ENCODE results near the gene ROR2. TPM values are rescaled to one million over a fixed set of nuclear protein-coding genes. Genes with fewer than 3 reads are reported as not detected.

The ROR2 gene
- total RNA-seq, 1 donor from 2014 or later, result 14.9 TPM

DNA sequence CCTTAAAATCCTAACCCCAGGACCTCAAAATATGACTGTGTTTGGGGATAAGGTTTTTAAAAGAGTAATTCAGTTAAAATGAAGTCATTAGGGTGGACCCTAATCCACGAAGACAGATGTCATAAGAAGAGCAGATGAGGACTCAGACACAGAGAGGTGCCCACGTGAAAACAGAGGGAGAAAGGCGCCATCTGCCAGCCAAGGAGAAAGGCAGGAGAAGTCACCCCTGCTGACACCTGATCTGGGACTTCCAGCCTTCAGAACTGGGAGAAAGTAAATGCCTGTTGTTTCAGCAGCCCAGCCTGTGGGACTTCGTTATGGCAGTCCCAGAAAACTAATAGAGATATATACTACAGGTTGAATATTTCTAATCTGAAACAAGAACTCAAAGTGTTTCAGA is 67.4 kb downstream of the ROR2 start:
- no peak overlapping the region for H3K4me3 Mint-ChIP-seq
- TF ChIP-seq, protein P1, sequence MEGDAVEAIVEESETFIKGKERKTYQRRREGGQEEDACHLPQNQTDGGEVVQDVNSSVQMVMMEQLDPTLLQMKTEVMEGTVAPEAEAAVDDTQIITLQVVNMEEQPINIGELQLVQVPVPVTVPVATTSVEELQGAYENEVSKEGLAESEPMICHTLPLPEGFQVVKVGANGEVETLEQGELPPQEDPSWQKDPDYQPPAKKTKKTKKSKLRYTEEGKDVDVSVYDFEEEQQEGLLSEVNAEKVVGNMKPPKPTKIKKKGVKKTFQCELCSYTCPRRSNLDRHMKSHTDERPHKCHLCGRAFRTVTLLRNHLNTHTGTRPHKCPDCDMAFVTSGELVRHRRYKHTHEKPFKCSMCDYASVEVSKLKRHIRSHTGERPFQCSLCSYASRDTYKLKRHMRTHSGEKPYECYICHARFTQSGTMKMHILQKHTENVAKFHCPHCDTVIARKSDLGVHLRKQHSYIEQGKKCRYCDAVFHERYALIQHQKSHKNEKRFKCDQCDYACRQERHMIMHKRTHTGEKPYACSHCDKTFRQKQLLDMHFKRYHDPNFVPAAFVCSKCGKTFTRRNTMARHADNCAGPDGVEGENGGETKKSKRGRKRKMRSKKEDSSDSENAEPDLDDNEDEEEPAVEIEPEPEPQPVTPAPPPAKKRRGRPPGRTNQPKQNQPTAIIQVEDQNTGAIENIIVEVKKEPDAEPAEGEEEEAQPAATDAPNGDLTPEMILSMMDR (conservative IDR thresholded peaks at IDR 0.05), result no peak
- peaks cover 16% of the 10 kb centered on the region for H3K36me3 Mint-ChIP-seq (ENCODE audit: low read depth)
- peaks cover 57% of the 10 kb centered on the region for H3K4me1 Mint-ChIP-seq
- no peak for DNase-seq (ENCODE audit: low read depth, low spot score)
- peaks cover 5% of the 10 kb centered on the region for H3K27me3 Mint-ChIP-seq (ENCODE audit: low read depth)
- no peak overlapping the region for H3K27ac Mint-ChIP-seq (ENCODE audit: unreplicated experiment)
- peaks cover 7% of the 10 kb centered on the region for H3K9me3 Mint-ChIP-seq

DNA sequence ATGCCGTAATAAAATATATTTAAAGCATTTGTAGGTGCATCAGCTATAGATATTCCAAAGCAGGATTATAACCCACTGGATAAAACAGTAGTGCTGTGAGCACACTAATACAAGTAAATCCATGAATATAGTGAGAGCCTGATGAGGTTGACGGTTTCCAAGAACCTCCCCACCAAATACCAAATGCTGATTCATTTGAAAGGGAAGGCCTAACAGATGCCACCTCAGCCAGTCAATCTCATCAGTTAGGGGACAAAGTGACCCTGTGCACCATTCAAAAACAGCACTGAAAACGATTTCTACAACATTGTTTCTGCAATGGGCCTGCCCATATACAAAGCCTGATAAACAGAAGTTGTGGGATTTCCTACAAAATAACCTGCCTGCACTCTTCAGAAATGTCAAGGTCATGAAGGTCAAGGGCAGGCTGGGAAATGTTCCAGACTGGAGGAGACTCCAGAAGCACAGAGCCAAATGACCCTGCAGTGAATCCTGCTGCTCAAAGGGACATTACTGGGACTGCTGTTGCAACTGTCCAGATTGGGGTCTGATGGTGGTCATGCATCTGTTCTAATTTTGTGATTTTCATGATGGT is 69.6 kb downstream of the ROR2 start:
- Mint-ChIP-seq H3K27ac (ENCODE audit: unreplicated experiment) (peak overlapping the region; percentile 19), H3K4me3 (no peak overlapping the region), H3K9me3 (peaks cover 9% of the 10 kb centered on the region), H3K27me3 (ENCODE audit: low read depth) (no peaks in the 10 kb centered on the region), H3K4me1 (peaks cover 44% of the 10 kb centered on the region), H3K36me3 (ENCODE audit: low read depth) (peaks cover 16% of the 10 kb centered on the region)
- no peak for DNase-seq (ENCODE audit: low read depth, low spot score)
- TF ChIP-seq, protein P1 (conservative IDR thresholded peaks at IDR 0.05), result no peak

DNA sequence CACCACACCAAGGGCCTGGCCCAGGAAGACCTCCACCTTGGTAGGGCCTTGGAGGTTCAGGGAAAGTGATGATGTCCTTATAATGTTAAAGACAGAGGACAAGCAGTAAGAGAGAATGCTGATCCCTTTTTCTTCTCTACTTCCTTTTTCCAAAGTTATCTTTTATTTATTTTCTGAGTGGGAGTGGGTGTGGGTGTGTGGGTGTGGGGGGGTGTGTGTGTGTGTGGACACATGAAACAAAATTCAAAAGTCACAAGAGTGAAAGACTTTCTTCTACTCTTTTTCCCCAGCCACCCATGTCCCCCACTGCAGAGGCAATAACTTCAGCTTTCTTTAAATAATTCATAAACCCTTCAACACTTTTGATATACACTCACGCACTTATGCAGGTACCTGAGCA is 70.8 kb downstream of the ROR2 start:
- no peaks in the 10 kb centered on the region for H3K27me3 Mint-ChIP-seq (ENCODE audit: low read depth)
- no peak overlapping the region for H3K4me3 Mint-ChIP-seq
- no peak for DNase-seq (ENCODE audit: low read depth, low spot score)
- peak overlapping the region; percentile 62 for H3K27ac Mint-ChIP-seq (ENCODE audit: unreplicated experiment)
- H3K9me3 Mint-ChIP-seq, result peaks cover 9% of the 10 kb centered on the region
- TF ChIP-seq, protein P1 (conservative IDR thresholded peaks at IDR 0.05), result no peak
- H3K4me1 Mint-ChIP-seq, result peaks cover 36% of the 10 kb centered on the region
- peaks cover 16% of the 10 kb centered on the region for H3K36me3 Mint-ChIP-seq (ENCODE audit: low read depth)

DNA sequence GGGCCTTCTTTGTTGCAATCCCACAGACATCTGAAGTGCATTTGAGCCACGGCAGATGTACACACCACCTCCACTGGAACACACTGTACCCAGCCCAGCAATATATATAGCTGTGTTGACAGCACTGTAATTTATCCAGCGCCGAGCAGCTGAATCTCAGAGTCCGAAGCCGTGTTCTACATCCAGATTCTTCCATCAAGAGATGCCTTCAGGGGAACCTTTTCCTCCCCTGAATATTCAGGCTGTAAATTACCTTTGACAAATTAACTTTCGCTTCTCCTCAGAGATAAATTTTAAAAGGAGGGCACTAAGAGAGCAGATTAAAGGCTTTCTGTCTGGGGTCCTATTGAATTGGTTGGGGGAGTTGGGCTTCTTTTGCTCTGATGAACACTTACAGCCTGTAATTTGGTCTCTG is 76.4 kb downstream of the ROR2 start:
- H3K4me1 Mint-ChIP-seq, result peaks cover 17% of the 10 kb centered on the region
- no peaks in the 10 kb centered on the region for H3K27me3 Mint-ChIP-seq (ENCODE audit: low read depth)
- no peak overlapping the region for H3K27ac Mint-ChIP-seq (ENCODE audit: unreplicated experiment)
- no peak for DNase-seq (ENCODE audit: low read depth, low spot score)
- H3K9me3 Mint-ChIP-seq, result peaks cover 2% of the 10 kb centered on the region
- peaks cover 2% of the 10 kb centered on the region for H3K36me3 Mint-ChIP-seq (ENCODE audit: low read depth)
- TF ChIP-seq, protein P1 (conservative IDR thresholded peaks at IDR 0.05), result no peak
- no peak overlapping the region for H3K4me3 Mint-ChIP-seq

DNA sequence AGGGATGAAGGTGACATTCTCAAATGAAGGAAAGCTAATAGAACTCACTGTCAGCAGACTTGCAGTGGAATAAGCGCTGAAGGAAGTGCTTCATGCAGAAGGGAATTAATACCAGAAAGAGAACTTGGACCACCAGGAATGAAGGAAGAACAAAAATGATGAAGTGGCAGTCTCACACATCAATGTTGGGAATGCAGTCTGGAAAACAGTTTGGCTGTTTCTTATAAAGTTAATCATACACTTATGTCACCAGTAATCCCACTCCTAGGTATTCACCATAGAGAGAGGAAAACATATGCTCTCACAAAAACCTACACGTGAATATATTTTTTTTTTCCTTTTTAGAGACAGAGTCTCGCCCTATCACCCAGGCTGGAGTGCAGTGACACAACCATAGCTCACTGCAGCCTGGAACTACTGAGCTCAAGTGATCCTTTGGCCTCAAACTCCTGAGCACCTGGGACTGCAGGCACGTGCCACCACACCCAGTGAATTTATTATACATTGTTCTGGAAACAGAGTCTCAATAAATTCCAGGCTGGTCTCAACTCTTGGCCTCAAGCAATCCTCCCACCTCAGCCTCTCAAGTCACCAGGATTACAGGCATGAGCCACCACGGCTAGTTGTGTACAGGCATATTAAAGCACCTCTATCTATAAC is 81.2 kb downstream of the ROR2 start:
- Mint-ChIP-seq H3K36me3 (ENCODE audit: low read depth) (peaks cover 2% of the 10 kb centered on the region), H3K4me3 (no peak overlapping the region), H3K9me3 (no peaks in the 10 kb centered on the region), H3K4me1 (peaks cover 25% of the 10 kb centered on the region), H3K27ac (ENCODE audit: unreplicated experiment) (no peak overlapping the region), H3K27me3 (ENCODE audit: low read depth) (no peaks in the 10 kb centered on the region)
- TF ChIP-seq, protein P1 (conservative IDR thresholded peaks at IDR 0.05), result no peak
- no peak for DNase-seq (ENCODE audit: low read depth, low spot score)

Measured in neural crest cell (in vitro differentiated cells).